HG03139 (cell line): ENCODE data around the gene EDA.
"Not testable (repeated sequence)": the region's sequence is repeated elsewhere in the genome, so short reads cannot be mapped to it uniquely, and the experiment has no call there.

ENCODE experiments used
- ATAC-seq: cut with Tn5 transposase; IDR thresholded peaks from one replicate; pipeline ENCODE4 v1.9.1; 2021; ENCODE audit not compliant: unreplicated experiment

The EDA gene

DNA sequence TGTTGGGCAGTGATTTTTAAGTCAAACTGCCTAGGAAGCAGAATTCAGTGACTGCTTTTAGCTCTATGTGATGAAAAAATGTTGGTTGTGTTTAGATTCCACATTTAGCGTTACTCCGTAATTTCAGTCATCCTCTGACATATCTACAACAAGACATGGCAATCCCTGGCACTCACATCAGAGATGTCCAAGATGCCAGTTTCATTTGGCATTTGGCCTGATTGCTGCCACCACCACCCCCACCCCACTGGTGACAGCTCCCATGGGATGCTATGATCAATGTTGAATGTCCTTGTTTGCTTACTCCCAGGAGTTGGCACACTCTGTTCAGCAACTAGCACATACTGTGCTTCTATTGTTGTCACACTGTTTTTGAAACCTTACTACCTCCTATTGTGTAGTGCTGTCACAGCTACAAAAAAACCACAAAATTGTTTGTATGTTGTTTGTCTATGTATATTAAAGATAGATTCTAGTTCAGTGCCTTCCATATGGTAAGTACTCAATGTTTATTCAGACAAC is 332.4 kb downstream of the EDA start:
- no peak for ATAC-seq

DNA sequence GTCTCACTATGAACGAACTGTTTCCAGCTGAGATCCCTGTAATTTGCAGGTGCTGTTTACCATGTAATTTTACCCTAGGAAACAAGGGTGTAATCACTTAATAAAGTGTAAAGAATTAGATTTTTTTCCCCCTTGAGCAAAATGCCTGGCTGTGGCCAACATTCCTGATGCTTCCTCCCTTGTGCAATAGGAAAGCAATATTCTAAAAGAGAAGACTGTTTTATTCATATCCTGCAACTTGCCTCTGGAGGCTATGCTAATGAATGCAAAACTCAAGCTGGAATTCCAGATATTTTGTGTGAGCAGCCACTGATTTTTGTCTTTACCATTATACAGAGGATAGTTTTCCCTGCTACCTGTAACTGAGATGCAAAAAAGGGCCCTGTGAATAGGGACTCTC is 335.8 kb downstream of the EDA start:
- ATAC-seq: no peak

DNA sequence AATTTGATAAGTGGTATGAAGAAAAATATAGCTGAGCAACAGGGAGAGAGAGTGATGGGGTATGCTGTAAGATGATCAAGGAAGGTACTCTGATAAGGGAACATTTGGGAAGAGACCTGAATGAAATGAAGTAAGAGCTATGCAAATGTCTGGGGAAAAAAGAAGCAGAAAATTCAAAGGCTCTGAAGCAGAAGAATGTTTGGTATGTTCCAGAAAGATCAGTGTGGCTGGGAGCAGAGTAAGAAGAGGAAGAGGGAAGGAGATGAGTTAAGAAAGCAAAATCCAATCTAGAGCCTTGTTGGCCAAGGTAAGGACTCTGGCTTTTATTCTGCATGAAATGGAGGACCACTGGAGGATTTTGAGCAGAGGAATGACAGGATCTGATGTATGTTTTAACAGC is 343.8 kb downstream of the EDA start:
- ATAC-seq: no peak

DNA sequence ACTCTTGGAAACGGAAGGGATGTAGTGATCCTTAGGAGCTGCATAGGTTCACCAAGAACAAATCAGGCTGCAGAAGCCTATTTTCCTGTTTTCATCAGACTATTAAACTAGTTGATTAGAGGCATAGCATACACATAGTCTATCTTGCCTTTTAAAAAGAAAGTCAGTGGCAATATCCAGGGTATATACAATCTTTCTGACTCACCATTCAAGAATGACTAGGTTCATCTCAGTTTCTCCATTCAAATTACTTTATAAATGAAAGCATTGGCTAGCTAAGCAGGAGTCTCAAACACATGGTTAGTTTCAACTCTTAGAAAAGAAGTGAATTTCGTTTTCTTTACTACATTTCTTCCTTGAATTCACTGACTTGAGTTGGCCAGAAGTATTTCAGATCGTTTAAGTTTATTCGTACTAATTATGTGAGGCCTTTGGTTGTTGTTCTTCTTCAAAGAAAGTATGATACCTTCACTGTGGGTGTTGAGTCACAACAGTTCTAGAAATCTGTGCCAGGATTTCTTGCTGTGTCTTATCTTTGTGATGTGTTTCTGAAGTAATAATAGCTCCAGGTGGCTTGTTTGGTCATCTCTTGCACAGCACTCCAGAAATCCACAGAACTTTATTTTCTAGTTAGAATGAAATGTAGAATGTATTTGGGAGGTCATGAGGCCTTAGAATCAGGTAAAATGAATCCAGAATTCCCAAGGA is 345.6 kb downstream of the EDA start:
- no peak for ATAC-seq

DNA sequence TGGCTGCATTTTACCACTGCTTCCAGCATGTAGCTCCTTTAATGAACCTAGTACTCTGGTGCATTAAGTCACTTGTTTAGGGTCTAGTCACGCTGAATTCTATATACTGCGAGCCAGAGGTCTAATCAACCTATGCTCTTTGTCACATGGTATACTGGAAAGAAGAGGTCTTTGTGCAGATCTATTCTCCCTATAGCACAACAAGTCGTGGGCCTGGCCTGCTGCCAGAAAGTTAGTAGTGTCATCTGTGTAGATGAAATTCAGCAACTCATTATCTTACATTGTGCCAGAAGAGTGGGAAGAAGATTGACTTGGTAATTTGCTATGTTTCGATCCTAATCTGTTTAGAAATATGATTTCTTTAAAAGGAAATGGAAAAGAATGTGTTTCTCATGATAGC is 353.0 kb downstream of the EDA start:
- ATAC-seq: no peak

DNA sequence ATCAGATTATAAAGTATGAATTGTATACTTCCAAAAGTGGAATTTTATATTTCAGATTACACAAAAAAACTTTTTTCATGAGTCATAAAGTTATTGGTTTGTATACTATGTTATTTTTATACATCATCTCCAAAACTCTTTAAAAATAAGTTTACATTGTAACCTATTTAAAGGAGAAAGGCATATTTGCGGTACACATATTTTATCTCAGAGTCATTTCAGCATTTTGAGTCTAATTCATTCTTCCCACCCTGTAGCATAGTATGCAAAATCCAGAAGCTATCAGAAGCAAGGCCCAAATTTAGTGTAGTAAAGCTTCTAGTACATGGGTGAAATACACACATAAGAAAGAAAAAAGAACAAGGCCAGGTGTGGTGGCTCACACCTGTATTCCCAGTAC is 353.5 kb downstream of the EDA start:
- no peak for ATAC-seq

DNA sequence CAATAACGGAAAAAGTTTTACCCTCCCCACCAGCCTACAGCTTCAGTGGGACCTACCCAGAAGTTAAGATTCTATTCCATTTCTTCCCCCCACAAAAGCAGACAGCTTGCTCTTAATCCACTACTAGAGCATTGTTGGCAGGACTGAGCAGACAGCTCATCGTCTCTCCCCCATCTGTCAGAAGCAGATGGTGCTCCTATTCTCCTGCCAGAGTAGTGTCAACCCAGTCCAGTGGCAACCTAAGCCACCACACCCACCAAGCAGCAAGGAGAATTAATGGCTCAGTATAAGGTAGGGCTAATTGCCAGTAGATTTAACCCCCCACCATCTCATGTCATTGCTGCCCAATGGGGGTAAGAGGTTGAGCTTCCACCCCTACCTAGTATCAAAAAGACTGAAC is 371.8 kb downstream of the EDA start:
- ATAC-seq: no peak

DNA sequence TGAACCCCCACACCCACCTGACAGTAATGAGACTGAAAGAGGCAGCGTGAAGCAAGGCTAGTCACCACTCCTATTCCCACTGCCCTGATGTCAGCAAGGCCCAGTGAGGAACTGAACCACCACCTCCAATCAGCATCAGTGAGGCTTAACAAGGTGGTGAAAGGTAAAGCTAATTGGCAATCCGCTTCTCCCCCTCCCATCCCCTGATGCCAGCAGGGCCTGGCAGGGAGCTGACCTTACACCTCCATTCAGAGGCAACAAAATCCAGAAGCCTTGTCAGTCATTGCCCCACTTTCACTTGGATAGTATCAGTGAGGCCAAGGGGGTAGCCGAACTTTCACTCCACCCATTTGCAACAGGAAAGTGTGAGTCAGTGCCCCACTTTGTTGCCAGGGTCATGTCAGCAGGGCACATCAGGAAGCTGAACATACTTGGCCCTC is 373.1 kb downstream of the EDA start:
- no peak for ATAC-seq

DNA sequence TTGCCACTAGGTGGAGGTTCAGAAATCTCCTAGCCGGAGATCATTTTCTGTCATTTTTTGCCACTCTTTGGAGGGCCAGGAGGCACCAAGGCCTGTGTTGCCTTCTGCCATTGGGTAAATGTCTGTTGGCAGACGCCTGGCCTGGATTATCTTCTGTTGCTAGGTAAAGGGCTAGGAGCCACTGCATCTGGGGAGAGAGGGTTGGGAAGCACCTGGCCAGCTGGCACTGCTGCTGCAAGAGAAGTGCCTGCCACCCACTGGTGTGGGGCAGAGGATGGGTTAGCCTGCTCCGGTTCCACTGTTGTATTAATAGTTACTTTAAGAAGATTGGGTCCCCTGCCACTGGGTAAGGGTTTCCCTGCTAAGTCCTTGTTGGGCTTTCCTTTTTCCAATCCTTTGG is 375.8 kb downstream of the EDA start:
- ATAC-seq: no peak

DNA sequence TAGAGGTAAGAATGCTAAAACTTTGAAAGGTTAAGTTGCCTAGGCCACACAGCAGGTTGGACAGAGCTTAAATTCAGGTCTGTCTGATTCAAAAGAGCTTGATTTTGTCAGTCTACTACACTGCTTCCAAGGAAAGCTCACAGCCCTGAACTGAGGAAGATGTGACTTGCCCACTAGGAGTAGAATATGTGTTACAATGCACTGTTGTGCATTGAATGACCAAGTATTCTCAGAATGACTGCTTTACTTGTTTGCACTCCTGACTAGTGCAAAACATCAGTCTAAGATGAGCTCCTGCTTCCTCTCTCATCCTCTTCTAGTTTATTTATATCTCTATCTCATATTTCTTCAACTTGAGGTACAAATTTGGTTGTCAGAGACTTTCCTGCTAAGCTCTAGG is 377.6 kb downstream of the EDA start:
- no peak for ATAC-seq

DNA sequence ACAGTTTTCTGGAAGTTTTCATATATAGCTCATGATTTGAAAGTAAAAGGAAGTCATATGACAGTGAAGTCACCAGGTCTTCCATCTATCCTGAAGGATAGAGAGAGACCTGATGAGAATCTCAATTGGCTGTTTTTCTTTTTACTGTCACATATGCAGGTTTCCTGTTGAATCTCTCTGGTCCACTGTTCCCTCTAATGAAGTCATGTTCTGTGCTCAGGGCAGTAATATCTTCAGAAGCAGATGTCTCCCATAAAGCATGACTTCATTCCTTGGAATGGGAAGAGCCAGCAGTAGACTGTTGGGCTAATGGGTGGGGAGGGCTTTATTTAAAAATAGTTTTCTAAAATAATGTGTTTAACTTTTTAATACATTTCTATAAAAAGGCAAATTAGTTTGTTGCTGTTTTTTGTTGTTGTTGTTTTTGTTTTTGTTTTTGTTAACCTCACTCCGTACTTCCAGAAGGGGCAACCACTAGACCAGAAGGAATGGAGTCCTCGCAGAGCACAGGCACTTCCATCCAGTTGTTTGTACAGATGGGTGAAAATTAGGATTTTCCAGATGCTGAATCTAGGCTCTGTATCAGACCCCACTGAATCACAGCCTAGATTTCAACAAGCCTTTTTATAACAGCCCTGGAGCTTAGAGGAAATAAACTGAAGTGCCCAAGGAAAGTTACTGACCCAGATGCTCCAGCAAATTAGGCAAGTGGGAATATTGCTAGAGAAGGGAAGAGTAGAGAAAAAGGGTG is 379.6 kb downstream of the EDA start:
- no peak for ATAC-seq

DNA sequence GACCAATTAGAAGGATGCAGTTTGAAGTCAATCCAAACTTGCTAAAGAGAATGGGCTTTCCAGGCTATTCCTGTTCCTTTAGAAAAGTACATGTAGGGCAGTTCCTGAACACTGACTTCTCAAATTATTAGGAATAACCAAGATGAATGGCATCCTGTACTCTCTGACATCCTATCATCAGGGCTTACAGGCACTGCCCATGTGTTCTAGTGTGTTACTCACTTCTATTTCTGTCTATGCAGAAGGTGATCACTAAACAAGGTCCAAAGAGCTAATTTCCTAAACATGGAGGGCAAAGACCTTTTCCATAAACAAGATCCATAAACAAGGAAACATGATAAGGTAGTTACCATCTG is 380.2 kb downstream of the EDA start:
- ATAC-seq: no peak

DNA sequence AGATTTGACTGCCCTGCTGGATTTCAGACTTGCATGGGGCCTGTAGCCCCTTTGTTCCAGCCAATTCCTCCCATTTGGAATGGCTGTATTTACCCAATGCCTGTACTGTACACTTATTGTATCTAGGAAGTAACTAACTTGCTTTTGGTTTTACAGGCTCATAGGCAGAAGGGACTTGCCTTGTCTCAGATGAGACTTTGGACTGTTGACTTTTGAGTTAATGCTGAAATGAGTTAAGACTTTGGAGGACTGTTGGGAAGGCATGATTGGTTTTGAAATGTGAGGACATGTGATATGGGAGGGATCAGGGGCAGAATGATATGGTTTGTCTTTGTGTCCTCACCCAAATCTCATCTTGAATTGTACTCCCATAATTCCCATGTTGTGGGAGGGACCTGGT is 382.4 kb downstream of the EDA start:
- not testable (repeated sequence) for ATAC-seq

DNA sequence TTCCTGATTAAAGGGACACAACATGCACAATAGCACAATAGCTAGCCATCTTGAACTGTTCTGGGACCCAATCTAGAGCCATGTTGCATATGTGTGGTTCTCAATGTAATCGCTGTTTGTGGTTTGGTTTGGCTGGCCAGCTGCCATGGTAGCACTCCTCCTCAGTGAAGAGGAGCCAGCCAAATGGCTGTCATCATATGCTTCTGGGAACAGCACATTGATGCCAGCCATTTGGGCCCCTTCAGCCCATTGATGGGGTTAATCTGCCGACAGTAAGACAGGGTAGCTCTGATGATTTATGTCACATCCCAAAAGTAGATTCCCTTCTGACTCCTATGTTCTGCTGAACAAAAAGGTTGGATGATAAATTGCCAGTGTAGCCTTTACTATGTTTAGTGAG is 385.4 kb downstream of the EDA start:
- ATAC-seq: no peak

DNA sequence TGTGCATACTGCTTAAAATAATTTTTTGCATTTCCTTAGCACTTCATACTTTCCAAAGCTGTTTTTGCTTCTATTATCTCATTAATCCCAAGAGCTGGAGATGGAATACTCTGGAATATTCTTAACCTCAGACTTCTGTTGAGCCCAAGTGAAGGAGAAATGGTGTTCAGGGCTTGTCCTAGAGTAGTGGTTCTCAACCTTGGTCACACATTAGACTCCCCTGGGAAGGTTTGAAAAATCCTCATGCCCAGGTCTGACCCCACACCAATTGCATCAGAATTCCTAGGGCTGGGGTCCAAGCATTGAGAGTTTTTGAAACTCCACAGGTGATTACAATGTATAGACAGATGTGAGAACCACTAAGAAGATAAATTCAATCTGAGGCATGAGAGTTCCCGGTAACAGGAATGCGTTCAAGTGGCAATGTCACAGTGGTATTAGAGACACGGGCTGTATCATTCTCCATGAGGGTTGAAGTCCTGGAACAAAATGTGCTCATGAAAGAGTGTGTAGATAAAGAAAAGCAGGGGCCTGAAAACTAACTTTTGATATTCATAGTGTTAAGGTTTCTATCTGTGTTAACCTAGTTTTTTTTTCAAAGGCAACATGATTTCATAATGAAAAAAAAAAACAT is 385.9 kb downstream of the EDA start:
- no peak for ATAC-seq

DNA sequence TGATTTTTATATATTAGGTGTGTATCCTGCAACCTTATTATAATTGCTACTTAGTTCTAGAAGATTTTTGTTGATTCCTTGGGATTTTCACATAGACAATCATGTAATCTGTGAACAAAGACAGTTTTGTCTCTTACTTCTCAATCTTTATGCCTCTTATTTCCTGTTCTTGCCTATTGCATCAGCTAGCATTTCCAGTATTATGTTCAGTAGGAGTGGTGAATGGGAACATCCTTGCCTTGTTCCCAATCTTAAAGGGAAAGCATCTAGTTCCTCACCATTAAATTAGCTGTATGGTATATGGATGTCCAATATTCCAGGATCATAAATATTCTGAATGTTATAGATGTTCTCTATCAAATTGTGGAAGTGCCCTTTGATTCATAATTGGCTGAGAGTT is 392.0 kb downstream of the EDA start:
- ATAC-seq: no peak

DNA sequence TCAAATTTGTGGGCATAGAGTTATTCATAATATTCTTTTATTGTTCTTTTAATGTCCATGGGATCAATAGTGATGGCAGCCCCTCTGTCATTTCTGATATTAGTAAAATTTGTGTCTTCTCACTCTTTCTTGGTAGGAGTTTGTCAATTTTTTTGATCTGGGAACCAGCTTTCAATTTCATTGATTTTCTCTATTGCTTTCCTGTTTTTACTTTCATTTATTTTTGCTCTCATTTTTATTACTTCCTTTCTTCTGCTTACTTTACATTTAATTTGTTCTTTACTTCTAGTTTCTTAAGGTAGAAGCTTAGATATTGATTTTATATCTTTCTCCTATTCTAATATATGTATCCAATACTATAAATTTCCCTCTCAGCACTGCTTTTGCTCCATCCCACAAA is 393.1 kb downstream of the EDA start:
- no peak for ATAC-seq

DNA sequence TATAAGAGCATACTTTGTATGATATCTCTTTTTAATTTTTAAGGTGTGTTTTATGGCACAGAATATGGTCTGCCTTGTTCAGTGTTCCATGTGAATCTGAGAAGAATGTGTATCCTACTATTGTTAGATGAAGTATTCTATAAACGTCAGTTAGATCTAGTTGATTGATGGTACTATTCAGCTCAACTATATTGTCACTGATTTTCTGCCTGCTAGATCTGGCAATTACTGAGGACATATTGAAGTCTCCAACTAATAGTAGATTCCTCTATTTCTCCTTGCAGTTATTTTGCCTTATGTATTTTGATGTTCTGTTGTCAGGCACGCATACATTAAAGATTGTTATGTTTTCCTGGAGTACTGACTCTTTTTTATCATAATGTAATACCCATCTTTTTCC is 394.1 kb downstream of the EDA start:
- no peak for ATAC-seq

DNA sequence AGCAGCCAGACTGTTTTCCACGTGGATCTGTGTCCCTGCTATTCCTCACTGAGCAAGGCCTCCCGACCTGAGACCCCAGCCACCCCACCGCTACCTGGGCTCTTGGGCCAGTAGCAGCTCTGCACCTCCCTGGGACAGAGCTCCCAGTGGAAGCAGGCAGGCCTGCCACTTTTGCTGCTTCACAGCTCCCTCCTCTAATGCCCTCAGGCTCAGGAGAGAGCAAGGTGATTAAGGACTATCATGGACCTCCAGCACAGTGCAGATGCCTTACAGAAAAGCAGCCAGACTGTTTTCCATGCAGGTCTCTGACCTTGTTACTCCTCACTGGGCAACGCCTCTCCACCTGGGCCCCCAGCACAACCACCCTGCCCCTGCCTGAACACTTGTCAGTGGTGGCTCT is 396.8 kb downstream of the EDA start:
- ATAC-seq: no peak

DNA sequence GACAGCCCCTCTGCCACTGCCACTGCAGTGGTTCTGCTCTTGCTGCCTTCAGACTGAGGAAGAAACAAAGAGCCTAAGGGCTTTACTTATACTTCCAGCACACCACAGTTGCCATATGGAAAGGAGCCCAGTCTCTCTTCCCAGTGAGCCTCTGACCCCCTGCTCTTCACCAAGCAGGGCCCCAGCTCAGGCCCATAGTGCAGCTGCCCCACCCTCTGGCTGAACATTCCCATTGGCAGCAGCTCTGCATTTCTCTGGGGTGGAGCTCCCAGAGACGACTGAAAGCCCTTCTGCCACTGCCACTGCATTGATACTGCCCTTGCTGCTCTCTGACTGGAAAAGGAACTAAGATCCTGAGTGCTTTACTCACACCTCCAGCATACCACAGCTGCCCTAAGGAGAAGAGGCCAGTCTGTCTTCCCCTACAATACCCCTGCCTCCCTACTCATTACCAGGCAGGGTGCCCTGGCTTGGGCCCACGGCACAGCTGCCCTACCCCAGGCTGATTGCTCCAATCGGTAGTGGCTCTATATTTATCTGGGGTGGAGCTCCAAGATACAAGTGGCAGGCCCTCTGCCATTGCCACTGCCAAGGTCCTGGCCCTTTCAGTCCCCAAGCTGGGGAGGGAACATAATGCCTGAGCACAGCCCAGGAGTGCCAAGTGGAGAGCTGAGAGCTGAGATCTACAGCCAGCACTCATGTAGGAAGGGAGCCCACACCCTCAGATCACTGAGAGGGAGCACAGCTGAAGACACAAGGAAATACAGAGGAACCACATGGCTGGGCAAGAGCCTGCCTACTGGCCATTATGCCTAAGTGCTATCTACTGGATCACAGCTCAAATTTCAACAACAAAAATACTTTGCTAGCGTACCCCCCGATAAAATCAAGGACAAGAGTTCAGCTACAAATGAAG is 397.8 kb downstream of the EDA start:
- ATAC-seq: no peak

DNA sequence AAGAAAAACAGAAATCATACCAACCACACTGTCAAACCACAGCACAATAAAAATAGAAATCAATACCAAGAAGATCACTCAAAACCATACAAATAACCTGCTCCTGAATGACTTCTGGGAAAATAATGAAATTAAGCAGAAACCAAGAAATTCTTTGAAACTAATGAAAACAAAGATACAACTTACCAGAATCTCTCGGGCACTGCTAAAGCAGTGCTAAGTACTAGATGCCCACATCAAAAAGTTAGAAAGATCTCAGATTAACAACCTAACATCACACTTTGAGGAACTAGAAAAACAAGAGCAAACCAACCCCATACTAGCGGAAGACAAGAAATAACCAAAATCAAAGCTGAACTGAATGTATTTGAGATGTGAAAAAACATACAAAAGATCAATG is 400.6 kb downstream of the EDA start:
- no peak for ATAC-seq
